ENCODE data around the gene TRIM69.
A peak's percentile ranks its signal among the peaks of the same experiment; 100 is the strongest.
"Not testable (repeated sequence)": the region's sequence is repeated elsewhere in the genome, so short reads cannot be mapped to it uniquely, and the experiment has no call there.

Gene TRIM69

GRCh38 chr15:44718927-44719292, 17.4 kb upstream of the TRIM69 start:
- no peak overlapping the region for H3K4me3 ChIP-seq (ENCODE audit: low read length)
- TF ChIP-seq, protein P1, sequence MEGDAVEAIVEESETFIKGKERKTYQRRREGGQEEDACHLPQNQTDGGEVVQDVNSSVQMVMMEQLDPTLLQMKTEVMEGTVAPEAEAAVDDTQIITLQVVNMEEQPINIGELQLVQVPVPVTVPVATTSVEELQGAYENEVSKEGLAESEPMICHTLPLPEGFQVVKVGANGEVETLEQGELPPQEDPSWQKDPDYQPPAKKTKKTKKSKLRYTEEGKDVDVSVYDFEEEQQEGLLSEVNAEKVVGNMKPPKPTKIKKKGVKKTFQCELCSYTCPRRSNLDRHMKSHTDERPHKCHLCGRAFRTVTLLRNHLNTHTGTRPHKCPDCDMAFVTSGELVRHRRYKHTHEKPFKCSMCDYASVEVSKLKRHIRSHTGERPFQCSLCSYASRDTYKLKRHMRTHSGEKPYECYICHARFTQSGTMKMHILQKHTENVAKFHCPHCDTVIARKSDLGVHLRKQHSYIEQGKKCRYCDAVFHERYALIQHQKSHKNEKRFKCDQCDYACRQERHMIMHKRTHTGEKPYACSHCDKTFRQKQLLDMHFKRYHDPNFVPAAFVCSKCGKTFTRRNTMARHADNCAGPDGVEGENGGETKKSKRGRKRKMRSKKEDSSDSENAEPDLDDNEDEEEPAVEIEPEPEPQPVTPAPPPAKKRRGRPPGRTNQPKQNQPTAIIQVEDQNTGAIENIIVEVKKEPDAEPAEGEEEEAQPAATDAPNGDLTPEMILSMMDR (conservative IDR thresholded peaks at IDR 0.05; ENCODE audit: low read length): no peak
- DNase-seq (ENCODE audit: low read depth): no peak

DNA sequence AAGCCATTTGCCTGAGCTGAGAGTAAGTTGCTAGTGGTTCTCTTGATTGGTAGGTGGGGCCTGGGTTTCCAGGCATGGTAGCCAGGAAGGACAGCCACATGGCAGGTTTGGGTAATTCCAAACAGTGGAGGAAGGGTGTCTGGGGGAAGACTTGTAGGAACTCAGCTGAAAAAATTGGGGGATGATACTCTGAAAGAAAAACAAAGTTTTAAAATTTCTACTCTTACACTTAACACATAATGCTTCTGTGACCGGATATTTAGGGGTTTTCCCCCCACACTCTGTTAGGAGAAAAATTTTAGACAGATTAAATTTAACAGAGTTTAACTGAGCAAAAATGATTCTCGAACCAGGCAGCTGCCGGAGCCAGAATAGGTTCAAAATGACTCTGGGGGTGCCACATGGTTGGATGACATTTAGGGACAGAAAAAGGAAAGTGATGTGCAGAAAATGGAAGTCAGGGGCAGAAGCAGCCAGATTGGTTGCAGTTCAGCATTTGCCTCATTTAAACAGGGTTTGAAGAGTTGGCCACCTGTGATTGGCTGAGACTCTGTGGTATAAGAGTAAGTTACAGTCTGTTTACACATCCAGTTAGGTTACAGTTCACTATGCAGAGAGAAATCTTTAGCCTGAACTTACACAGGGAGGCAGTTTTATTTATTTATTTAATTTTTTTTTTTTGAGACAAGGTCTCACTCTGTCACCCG, 16.9 kb upstream of the TRIM69 start:
- no peak for DNase-seq (ENCODE audit: low read depth)
- H3K4me3 ChIP-seq (ENCODE audit: low read length): no peak overlapping the region
- TF ChIP-seq, protein P1 (conservative IDR thresholded peaks at IDR 0.05; ENCODE audit: low read length): no peak

DNA sequence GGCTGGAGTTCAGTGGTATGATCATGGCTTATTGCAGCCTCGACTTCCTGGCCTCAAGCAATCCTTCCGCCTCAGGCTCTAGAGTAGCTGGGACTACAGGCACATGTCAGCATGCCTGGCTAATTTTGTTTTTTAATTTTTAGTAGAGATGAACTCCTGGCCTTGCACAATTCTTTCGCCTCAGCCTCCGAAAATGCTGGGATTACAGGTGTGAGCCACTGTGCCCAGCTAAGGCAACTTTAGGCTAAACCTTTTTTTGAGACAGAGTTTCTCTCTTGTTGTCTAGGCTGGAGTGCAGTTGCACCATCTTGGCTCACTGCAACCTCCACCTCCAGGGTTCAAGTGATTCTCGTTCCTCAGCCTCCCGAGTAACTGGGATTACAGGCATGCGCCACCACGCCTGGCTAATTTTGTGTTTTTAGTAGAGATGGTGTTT, 16.3 kb upstream of the TRIM69 start:
- not testable (repeated sequence) for DNase-seq (ENCODE audit: low read depth); H3K4me3 ChIP-seq (ENCODE audit: low read length)

GRCh38 chr15:44720460-44721176, 15.7 kb upstream of the TRIM69 start:
- no peak for DNase-seq (ENCODE audit: low read depth)
- H3K4me3 ChIP-seq (ENCODE audit: low read length): no peak overlapping the region

DNA sequence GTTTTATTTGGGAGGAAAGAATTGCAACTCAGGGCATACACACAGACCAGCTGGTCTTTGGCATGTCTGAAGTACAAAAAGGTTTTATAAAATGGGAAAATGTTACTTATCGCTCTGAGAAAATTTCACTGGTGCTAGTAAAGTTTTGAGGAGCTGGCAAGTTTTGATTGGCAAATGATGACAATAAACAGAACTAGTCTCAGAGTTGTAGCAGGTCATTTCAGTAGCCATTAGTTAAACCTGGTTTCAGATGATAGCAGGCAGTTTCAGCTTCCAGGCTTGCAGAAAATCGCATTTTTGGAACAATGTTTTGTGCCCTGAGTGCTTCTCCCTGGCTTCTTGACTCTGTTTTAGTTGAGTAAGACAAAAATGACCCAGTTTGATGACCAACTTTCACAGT, 14.3 kb upstream of the TRIM69 start:
- TF ChIP-seq, protein P1 (conservative IDR thresholded peaks at IDR 0.05; ENCODE audit: low read length): no peak
- DNase-seq (ENCODE audit: low read depth): no peak
- H3K4me3 ChIP-seq (ENCODE audit: low read length): no peak overlapping the region

More at GRCh38 chr15:44720460-44721176, 15.7 kb upstream of the TRIM69 start:
- TF ChIP-seq, protein P1 (conservative IDR thresholded peaks at IDR 0.05; ENCODE audit: low read length): no peak

GRCh38 chr15:44726136-44726535, 10.2 kb upstream of the TRIM69 start:
- peak overlapping the region; percentile 41 for H3K4me3 ChIP-seq (ENCODE audit: low read length)
- DNase-seq (ENCODE audit: low read depth): peak; percentile 38
- TF ChIP-seq, protein P1 (conservative IDR thresholded peaks at IDR 0.05; ENCODE audit: low read length): no peak

GRCh38 chr15:44726568-44727484, 9.5 kb upstream of the TRIM69 start:
- H3K4me3 ChIP-seq (ENCODE audit: low read length): peak overlapping the region; percentile 41
- DNase-seq (ENCODE audit: low read depth): peak; percentile 93
- TF ChIP-seq, protein P1 (conservative IDR thresholded peaks at IDR 0.05; ENCODE audit: low read length): peak; percentile 31

Data from AG10803 (cell line).